IPS-11a (cell line): ENCODE measurements around the gene PHKB.
"Not testable (repeated sequence)": the region's sequence is repeated elsewhere in the genome, so short reads cannot be mapped to it uniquely, and the experiment has no call there.

ENCODE experiments used
- H3K4me3 ChIP-seq: one replicate; pipeline ENCODE4 v1.5.1; 2013; ENCODE audit warnings: low read depth, low read length, control low read depth

PHKB gene

GRCh38 chr16:47460711-47461597, at the start of gene PHKB, which contains the start of gene ITFG1:
PHKB (plus strand) TSS chr16:47461331; CDS start chr16:47461351, 20 bp downstream.
ITFG1 (minus strand) TSS chr16:47461063; CDS start chr16:47461045, 18 bp downstream.
- H3K4me3 ChIP-seq = peak within 1 kb of the TSS; percentile 98

GRCh38 chr16:47413041-47413440, 48.1 kb upstream of the PHKB start:
- H3K4me3 ChIP-seq = no peak overlapping the region

DNA sequence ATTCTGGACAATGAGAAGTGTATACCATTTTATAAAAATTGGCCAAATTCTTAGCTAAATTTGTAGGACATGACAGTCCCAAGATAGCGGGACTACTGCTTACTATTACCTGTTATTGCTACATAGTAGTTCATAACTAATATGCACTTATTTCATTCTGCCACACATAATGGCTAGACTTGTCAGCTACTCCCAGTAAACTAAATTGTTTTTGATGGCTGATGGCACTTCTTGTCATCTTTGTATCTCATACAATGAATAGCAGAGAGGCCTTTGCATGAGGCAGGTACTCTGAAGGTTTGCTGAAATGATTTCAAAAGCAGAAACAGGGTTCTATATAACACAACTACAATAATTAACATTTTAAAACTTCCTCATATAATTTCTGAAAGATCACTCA, 44.3 kb upstream of the PHKB start:
- H3K4me3 ChIP-seq = no peak overlapping the region

DNA sequence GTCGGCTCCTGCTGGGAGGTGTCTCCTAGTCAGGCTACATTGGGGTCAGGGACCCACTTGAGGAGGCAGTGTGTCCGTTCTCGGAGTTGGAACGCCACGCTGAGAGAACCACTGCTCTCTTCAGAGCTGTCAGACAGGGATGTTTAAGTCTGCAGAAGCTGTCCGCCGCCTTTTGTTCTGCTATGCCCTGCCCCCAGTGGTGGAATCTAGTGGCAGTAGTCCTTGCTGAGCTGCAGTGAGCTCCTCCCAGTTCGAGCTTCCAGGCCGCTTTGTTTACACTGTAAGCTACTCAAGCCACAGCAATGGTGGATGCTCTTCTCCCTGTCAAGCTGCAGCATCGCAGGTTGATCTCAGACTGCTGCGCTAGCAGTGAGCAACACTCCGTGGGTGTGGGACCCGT, 36.3 kb upstream of the PHKB start:
- H3K4me3 ChIP-seq = no peak overlapping the region

DNA sequence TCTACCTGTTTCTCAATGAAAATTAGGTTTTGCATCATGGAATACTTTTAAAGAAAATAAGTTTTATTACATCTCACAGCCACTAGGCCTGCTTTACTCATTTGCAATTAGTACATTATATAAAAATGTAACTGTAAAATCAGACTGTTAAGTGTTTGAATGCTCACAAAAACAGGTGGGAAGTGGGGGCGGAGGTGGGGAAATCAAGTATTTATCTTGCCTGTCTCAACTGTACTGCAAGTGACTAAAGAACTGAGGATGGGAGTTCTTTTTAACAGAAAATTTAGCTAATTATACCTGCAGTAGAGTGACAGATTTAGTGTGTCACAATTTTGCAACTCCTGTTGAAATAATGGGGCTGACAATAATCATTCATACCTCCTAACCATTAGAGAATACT, 34.3 kb upstream of the PHKB start:
- H3K4me3 ChIP-seq = no peak overlapping the region

GRCh38 chr16:47431960-47432359, 29.2 kb upstream of the PHKB start:
- H3K4me3 ChIP-seq = no peak overlapping the region

- H3K4me3 ChIP-seq = not testable (repeated sequence)
Observed at GRCh38 chr16:47434274-47434673, 26.9 kb upstream of the PHKB start.

GRCh38 chr16:47440066-47440465, 21.1 kb upstream of the PHKB start:
- H3K4me3 ChIP-seq = not testable (repeated sequence)

GRCh38 chr16:47442884-47443283, 18.2 kb upstream of the PHKB start:
- H3K4me3 ChIP-seq = not testable (repeated sequence)

DNA sequence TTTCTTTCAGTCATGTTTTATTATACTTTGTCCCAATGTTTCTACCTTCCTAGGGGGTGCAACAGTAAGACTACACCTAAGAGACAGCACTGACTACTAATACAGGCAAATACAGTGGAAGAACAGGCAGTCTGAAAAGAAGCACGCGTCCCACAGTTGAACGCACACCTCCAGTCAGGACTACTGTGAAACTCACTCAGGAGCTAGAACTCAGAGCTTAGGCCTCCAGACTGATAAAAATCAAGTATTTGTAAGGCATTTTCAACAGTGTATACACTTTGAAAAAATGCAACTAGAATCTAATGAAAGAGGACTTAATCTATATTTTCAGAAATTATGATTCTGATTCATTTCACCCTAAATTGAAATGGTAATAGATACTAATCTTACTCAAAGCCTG, 14.7 kb upstream of the PHKB start:
- H3K4me3 ChIP-seq = no peak overlapping the region

- H3K4me3 ChIP-seq = no peak overlapping the region
Observed at GRCh38 chr16:47448830-47449575, 12.1 kb upstream of the PHKB start.

GRCh38 chr16:47449788-47450187, 11.3 kb upstream of the PHKB start:
- no peak overlapping the region for H3K4me3 ChIP-seq

GRCh38 chr16:47458331-47458730, 2.8 kb upstream of the PHKB start:
- H3K4me3 ChIP-seq = no peak overlapping the region

DNA sequence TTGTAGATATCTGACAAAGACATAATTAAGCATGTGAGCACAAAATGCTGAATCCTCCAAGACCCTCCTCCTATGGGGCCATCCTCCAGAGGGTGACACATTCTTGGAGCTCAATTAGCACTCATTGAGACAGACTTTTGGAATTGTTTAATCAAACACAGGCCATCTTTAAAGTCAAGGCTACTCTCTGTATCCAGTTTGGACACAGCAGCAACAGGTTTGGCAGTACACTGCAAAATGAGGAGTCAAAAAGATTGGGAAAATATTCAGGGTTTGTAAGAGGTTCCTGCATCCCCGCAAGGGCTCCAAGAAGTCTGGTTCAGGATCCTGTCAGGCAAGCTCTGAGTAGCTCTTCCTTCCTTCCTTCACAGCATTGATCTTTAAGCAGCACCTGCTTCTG, 1.5 kb upstream of the PHKB start:
- peak overlapping the region; percentile 98 for H3K4me3 ChIP-seq

- peak overlapping the region; percentile 98 for H3K4me3 ChIP-seq
Observed at GRCh38 chr16:47460359-47460710, 796 bp upstream of the PHKB start.

DNA sequence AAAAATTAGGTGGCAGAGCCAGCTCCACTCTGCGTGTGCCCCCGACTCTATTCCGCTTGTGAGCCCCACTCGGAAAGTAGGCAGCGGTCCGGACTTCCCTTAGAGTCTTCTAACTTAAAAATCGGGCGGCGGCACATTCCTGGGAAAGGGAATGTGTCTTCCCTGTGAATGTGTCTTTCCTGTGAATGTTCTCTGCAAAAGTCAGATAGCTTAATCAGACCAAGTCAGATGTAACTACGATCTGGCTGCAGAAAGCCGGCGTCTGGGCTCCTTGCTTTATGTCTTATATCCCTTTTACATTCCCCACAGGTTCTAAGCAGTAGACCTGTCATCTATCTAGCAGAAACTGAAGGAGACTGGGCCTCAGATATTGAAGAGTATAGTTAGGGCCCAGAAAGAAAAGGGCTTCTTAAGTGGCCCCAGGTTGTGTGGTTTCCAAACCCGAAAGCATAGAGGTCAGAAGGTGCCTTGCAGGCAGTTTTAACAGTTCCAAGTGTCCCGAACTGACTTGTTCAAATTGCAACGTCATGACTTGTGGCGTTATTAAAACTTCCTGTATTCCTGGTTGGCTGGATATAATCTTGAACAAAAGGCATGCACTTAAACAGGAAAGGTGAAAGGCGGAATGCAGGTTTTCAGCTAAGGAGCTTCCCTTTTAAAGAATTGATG, 601 bp downstream of the PHKB start:
- H3K4me3 ChIP-seq = peak overlapping the region; percentile 98

DNA sequence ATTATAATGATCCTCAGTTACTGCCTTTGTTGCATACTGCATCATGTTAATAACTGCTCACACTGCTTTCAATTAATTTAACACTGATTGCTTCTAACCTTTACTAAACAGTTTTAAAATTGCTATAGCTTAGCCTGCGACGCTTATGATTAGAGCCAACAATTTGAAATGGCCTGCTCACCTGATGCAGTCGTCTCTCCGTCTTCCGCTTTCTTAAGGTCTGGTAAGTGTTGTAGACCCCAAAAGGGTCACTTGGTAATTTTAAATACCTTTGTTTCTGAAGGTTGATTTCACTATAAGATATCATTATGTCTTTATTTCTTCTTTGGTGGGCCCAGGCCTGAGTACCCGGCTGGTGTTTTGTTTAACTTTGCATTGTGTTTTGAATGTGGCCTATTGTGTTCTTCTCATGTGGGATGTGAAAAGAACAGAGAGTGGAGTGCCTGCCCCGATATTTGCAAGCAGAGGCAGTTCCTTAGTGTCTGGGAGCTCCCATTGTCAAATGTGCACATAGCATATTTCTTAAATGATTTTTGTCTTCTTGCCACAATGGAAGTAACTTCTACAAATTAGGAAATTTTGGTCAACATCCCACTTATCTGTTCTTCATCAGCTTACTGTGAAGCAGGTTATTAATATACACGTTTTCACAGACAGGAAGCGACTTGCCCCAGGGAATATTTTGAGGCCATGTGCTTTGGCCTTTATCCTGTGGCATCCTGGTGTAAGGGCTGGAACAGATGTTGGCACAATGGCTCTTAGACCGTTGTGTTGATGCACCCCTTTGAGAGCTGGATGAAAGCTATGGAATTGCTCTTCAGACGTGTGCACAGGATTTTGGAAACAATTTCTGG, 2.9 kb downstream of the PHKB start:
- no peak overlapping the region for H3K4me3 ChIP-seq

DNA sequence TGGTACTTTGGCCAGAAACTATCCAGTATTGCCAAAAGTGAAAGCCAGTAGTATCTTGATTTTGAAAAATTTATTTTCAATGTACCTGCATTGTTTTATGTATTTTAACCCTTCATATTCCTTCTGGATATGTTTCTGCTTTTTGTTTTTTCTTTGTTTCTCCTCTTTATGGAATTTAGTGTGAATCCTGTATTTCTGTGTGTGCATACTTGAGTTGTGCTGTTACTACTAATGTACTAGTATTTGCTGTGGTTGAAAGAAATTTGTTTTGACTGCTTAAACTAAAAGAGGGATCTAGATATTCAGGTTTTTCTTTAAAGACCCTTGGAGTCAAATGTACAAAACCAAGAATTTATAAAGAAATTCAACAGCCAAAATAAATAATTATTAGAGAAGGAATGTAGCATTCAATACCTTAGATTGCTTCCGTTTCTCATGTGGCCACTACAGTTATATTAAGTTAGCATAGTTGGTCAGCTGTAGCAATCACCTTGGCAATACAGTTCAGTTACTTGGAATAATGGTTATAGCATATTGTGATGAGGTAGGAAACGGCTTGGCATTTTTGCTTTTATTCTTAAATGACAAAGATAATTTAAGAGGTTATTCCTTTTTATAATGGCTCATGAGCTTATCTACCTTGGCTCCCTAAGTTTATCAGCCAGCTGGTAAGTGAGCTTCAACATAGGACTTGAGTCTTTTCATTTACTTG, 4.9 kb downstream of the PHKB start:
- H3K4me3 ChIP-seq = no peak overlapping the region

- no peak overlapping the region for H3K4me3 ChIP-seq
Observed at GRCh38 chr16:47467501-47467900, 6.4 kb downstream of the PHKB start.

- H3K4me3 ChIP-seq = not testable (repeated sequence)
Observed at GRCh38 chr16:47468070-47468689, 7.0 kb downstream of the PHKB start.
